Cardiac muscle cell (in vitro differentiated cells and primary cell): ENCODE measurements around the gene BET1. TPM values are rescaled to one million over a fixed set of nuclear protein-coding genes. Genes with fewer than 3 reads are reported as not detected.

Experiments used
- DNase-seq, 2 donors: peaks; one replicate each; pipeline versions ENCODE4 v3.0.0 to v3.0.0-alpha.2; 2010 to 2017; ENCODE audit warnings: low read depth in 1 of 2, low spot score in 1 of 2
- H3K27ac ChIP-seq: fragments of 200-600 bp; sonication (generic); 2 replicates; pipeline ENCODE4 v1.5.1; 2016
- H3K27me3 ChIP-seq: fragments of 200-600 bp; sonication (generic); 2 replicates; pipeline ENCODE4 v1.6.0; 2016; ENCODE audit warnings: control low read depth
- H3K36me3 ChIP-seq: fragments of 200-600 bp; sonication (generic); 2 replicates; pipeline ENCODE4 v1.5.1; 2016; ENCODE audit warnings: control low read depth
- H3K4me1 ChIP-seq: fragments of 200-600 bp; sonication (generic); 2 replicates; pipeline ENCODE4 v1.8.1; 2017; ENCODE audit warnings: low read depth, mild to moderate bottlenecking, mixed run types
- H3K4me3 ChIP-seq: fragments of 200-600 bp; sonication (generic); 2 replicates; pipeline ENCODE4 v1.5.1; 2016; ENCODE audit warnings: mild to moderate bottlenecking
- H3K9me3 ChIP-seq: fragments of 200-600 bp; sonication (generic); 2 replicates; pipeline ENCODE4 v1.5.1; 2017; ENCODE audit warnings: low read depth, mild to moderate bottlenecking, control low read depth
- CTCF ChIP-seq: IDR thresholded peaks from 2 replicates; pipeline ENCODE4 v1.5.1; 2012; ENCODE audit warnings: low read depth, mild to moderate bottlenecking, low read length
- polyA plus RNA-seq: library from polyadenylated mRNA; unstranded; fragments of >200 nt; fragmentation: Nextera tagmentation; extraction: Ambion mirVana; gene quantifications from 2 replicates; pipeline ENCODE4 v1.2.1, GENCODE V29; 2016
- total RNA-seq: library from RNA; depleted of rRNA; stranded (reverse); fragments of >200 nt; gene quantifications from 2 replicates; pipeline ENCODE4 v1.2.3, GENCODE V29; 2016

The BET1 gene
- total and polyA plus RNA-seq, 2 experiments from 2014 or later: 20.8 to 43.1 TPM

- H3K4me3 ChIP-seq: no peak overlapping the region
- no peak overlapping the region for H3K27ac ChIP-seq
- no peaks in the 10 kb centered on the region for H3K9me3 ChIP-seq
- peaks cover 11% of the 10 kb centered on the region for H3K4me1 ChIP-seq
- no peak for DNase-seq
- TF ChIP-seq CTCF: no peak
- H3K27me3 ChIP-seq: no peaks in the 10 kb centered on the region
- peaks cover 12% of the 10 kb centered on the region for H3K36me3 ChIP-seq
These were observed 2.8 kb downstream of the BET1 start for GRCh38 chr7:94001396-94001795.

- no peak overlapping the region for H3K4me3 ChIP-seq
- no peaks in the 10 kb centered on the region for H3K27me3 ChIP-seq
- DNase-seq: no peak
- H3K27ac ChIP-seq: no peak overlapping the region
- H3K36me3 ChIP-seq: peaks cover 30% of the 10 kb centered on the region
- TF ChIP-seq CTCF: no peak
- H3K4me1 ChIP-seq: peaks cover 6% of the 10 kb centered on the region
- H3K9me3 ChIP-seq: no peaks in the 10 kb centered on the region
These were observed 6.3 kb downstream of the BET1 start for GRCh38 chr7:93997868-93998267.

GRCh38 chr7:93992421-93993110 is 11.6 kb downstream of the BET1 start:
- Histone ChIP-seq H3K4me3 (no peak overlapping the region), H3K27me3 (no peaks in the 10 kb centered on the region), H3K4me1 (no peaks in the 10 kb centered on the region), H3K27ac (no peak overlapping the region), H3K36me3 (peaks cover 26% of the 10 kb centered on the region), H3K9me3 (no peaks in the 10 kb centered on the region)
- no peak for DNase-seq
- no peak for TF ChIP-seq CTCF

- Histone ChIP-seq H3K4me3 (no peak overlapping the region), H3K9me3 (no peaks in the 10 kb centered on the region), H3K27ac (no peak overlapping the region), H3K36me3 (no peaks in the 10 kb centered on the region), H3K27me3 (no peaks in the 10 kb centered on the region), H3K4me1 (no peaks in the 10 kb centered on the region)
- DNase-seq: no peak
- no peak for TF ChIP-seq CTCF
These were observed 16.9 kb downstream of the BET1 start for GRCh38 chr7:93987297-93987696.

GRCh38 chr7:93985101-93985500 is 19.1 kb downstream of the BET1 start:
- no peak for TF ChIP-seq CTCF
- H3K4me1 ChIP-seq: no peaks in the 10 kb centered on the region
- DNase-seq: no peak
- no peaks in the 10 kb centered on the region for H3K36me3 ChIP-seq
- no peaks in the 10 kb centered on the region for H3K9me3 ChIP-seq
- no peaks in the 10 kb centered on the region for H3K27me3 ChIP-seq
- H3K27ac ChIP-seq: no peak overlapping the region
- no peak overlapping the region for H3K4me3 ChIP-seq
